Measurements from ENCODE around the gene EVI5L.

The EVI5L gene

DNA sequence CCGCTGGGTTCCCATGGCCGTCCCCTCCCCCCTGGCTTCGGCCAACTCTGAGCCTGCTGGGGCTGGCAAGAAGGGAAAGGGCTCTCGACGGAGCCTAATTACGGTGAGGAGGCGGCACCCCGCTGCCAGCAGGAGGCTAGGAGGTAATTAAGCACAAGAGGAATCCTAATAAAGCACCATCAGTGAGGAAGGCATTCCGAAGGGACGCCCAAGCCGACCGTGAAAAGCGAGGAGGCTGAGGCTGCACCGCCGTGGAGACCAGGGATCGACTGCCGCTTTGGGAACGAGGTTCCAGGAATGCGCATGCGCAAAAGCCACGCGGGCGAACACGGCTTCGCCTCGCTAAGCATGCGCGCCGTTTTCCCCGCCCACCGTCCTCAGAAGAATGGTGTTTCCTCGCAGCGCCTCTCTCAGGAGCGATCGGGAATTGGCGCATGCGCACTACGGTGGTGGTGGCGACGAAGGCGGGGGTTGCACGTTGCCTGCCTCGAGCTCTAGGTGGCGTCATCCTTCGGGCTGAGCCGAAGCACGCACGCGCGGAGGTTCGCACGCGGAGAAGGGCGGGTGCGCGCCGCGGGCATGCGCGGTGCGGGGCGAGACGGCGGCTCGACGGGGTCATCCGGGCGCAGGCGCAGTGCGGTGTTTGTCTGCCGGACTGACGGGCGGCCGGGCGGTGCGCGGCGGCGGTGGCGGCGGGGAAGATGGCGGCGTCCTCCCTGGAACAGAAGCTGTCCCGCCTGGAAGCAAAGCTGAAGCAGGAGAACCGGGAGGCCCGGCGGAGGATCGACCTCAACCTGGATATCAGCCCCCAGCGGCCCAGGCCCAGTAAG, 73.4 kb downstream of the EVI5L start, which contains the start of gene MAP2K7:
Gene MAP2K7, plus strand, starts transcription at position 634 of the 830 bp plus-strand sequence. Its CDS starts 68 bp downstream, at position 702.
- DNase-seq = peak; percentile 100

DNA sequence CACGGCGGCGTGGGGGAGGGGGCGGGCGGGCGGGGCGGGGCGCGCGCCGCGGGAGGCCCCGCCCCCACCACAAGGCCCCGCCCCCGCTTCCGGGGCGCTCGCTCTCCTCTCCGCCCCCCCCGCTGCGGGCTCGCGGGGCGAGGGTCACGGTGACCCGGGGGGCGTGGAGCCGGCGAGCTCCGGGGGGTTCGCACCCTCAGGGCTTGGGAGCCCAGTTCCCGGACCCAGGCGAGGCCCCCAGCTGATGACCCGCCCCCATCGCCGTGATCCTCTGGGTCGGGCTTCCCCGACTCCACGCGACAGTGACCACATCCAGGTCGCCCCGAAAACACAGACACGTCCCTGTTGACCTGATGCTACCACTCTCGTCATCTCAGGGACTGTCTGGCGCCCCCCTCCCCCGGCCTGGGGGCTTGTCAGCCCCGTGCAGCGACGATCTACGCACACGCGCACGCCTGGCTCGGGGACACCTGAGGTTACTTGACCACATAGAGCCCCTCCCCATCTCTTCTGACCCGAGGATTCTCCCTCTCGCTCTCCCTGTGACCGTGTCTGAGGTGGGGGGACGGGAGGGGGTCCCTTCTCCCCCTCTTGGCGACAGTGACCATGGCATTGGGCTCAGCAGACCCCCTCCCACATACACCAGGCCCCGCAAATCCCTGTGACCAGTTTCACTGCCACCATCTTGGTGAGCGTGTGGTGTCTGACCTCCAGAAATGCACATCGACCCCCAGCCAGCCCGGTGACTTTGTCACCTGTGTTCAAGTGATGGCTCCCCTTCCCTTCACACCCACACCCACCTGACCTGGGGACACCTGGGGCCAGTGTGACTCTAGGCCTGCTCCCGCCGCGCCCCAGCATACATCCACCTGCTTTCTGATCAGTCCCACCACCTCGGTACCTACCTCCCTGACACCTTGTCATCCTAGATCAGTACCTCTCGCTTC, 74.3 kb downstream of the EVI5L start:
- DNase-seq = peak; percentile 68

DNA sequence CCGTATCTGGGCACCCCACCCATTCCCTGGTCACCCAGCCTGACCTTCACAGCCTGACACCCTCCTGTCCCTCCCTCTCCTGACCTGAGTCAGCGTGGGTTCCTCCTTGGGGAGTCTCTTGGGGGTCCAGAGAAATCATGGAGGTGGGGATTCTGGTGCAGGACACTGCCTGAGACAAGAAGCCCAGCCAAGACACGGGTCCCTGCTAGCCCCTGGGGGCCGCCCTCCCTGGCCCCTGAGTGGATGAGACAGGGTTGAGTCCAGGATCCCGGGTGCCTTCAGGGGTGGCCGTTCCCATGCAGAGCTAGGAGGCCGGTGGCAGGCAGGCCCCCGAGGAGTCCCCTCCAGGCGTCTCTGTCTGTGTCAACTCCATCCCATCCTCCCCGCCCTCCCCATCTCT, 75.2 kb downstream of the EVI5L start:
- DNase-seq = no peak

DNA sequence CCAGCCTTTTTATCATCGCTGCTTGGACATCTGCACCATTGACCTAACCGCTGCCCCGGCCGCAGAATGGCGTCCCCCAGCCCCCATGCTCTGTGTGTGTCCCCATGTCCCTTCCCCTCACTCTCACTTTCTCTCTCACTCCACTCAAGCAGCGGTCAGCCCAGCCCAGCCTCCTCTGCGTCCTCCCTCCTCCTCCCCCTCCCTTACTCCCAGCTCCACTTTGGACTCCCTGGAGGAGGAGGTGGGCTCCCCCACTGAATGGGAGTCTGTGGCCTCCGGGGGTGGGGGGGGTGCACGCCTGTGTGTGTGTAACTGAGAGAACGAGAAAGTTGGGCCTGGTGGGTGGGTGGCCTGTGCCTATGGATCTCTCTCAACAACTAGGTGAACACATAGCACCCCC, 75.8 kb downstream of the EVI5L start:
- DNase-seq = no peak

DNA sequence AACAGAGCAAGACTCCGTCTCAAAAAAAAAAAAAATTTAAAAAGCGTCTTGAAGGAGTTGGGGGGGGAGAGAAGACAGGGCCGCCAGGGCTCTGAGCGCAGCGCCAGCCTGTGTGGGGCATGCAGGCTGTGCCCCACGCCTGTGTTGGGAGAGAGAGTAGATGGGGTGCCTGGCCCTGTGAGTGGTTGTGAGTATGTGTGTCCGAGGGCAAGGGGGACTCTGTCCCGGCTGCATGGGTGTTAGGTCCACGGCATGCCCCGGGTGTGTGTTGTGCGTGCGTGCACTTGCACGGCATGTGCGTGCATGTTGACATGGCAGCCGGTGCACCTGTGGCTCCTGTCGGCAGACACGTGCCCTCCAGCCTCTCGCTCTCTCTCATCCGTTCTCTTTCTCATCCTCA, 77.1 kb downstream of the EVI5L start:
- DNase-seq = no peak

DNA sequence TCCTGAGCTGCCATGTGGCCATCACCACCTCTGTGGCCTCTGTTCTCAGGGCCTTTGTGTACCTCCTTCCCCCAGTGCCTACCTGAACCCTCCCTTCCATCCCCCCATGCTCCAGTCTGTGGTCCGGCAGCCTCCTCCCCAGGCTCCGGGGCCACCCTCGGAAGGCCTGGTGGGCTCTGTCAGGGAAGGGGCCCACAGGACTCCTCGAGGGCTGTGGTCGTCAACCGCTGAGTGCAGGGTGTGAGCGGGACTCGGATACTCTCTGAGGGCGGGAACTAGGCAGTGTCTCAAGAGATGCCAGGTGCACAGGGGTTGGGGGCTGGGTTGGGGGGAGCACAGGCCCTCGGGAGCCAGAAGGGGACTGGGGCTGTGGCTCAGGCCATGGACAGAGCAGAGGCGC, 77.5 kb downstream of the EVI5L start:
- no peak for DNase-seq

DNA sequence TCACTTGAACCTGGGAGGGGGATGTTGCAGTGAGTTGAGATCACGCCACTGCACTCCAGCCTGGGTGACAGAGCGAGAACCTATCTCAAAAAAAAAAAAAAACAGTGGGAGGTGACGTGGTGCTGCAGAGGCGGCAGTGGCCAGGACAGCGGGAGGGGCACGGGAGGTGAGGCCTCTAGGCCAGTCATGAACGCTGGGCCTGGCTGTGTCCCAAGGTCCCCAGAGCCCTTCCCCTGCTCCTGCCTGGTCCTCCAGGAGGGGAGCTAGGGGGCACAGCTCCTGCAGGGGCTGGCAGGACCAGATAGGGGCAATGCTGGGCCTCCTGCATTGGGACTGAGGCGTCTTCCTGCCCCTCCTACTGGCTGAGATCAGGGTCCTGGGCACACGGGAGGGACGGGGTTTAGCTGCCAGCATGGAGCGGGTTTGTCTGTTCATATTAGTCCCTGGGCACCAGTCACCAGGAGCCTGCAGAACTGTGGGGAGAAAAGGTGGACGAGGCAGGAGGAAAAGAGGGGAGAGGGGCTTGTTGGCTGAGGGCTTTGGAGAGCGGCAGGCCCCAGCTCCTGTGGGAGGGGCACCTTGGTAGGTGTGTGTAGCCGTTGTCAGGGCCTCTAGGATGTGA, 78.2 kb downstream of the EVI5L start:
- no peak for DNase-seq

DNA sequence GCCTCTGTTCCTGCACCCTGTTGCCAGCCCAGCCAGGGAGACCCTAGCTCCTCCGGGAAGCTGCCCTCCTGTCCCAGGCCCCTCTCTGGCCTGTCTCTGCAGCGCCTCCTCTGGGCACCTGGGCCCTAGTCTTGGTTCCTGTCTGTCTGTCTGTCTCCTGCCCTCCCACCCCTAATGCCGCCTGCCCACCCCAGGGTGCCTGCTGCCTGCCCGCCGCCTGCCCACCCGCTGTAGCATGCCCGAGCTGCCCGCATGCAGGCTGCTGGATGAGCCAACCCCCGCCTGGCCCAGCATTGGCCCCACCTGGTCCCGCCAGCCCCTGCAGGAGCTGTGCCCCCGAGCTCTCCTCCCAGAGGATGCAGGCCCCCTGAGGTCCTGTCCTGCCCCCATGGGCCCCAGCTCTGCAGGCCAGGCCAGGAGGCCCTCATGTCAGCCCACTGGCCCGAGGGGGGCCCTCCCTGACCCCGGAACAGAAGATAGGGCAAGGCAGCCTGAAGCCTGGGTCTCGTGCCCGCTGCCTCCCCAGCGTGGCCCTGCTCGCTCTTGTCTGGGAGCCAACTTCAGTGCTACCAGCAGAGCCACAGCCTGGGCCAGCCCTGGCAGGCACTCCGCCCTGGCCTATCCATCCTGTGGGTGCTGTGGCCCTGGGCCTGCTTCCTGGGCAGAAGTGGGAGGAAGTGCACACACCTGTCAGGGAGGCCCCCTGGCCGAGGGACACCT, 78.9 kb downstream of the EVI5L start:
- DNase-seq = no peak

DNA sequence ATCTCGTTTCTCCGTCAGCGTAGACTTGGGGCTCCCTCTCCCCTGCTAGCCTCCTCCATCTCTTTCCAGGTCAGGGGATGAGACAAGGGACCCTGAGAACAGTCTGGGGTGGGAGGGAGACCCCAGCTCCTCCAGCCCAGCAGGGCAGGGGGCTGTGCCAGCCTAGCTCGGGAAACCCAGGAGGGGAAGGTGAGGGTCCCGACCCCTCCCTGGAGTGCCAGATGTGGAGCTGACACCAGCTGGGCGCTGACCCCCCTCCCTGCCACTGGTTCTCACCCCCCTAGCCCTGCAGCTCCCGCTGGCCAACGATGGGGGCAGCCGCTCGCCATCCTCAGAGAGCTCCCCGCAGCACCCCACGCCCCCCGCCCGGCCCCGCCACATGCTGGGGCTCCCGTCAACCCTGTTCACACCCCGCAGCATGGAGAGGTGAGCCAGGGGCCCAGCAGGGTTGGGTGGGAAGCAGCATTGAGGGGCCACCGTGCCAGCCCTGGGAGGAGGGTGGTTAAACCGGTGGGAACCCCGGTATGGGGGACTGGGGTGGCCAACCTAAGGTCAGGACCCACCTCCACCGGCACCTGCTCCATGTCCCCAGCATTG, 79.6 kb downstream of the EVI5L start:
- DNase-seq = no peak

DNA sequence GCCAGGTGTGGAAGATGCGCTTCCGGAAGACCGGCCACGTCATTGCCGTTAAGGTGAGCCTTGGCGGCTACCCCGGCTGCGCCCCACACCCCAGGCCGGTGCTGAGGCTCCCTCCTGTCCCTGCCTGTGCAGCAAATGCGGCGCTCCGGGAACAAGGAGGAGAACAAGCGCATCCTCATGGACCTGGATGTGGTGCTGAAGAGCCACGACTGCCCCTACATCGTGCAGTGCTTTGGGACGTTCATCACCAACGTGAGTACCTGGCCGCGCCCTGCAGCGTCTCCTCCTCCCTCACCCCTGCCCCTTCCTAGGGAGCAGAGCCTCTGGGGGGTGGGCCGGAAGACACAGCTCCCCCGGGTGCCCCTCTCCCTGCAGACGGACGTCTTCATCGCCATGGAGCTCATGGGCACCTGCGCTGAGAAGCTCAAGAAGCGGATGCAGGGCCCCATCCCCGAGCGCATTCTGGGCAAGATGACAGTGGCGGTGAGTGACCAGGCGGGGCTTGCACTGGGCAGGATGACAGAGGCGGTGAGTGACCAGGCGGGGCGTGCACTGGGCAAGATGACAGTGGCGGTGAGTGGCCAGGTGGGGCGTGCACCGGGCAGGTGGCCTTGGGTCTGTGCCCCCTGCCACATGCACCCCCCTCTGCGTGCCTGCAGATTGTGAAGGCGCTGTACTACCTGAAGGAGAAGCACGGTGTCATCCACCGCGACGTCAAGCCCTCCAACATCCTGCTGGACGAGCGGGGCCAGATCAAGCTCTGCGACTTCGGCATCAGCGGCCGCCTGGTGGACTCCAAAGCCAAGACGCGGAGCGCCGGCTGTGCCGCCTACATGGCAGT, 80.5 kb downstream of the EVI5L start:
- DNase-seq = no peak

DNA sequence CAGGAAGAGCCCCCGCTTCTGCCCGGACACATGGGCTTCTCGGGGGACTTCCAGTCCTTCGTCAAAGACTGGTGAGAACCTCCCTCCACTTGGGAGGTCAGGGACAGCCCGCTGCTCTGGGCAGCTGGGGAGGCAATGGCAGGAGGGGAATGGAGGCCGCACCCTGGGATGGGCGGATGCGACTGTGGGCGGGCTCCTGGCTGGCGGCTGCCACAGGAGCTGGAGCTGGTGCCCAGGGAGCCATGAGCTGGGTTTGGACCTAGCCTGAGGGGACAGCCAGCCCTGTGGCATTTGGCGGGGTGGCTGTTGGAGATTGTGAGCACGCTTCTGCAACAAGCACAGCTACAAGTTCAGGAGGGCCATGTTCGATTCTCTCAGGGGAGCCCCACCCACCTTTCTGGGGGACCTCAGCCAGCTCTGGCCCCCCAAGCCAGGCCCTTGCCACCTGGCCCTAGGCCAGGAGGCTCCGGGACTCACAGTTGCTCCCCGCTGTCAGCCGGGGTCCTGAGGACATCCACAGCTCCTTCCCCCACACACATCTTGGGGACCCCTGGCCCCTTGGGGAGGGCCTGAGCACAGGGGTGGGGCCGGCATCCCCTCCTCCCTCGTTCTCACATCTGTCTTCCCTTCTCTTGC, 81.6 kb downstream of the EVI5L start:
- no peak for DNase-seq

DNA sequence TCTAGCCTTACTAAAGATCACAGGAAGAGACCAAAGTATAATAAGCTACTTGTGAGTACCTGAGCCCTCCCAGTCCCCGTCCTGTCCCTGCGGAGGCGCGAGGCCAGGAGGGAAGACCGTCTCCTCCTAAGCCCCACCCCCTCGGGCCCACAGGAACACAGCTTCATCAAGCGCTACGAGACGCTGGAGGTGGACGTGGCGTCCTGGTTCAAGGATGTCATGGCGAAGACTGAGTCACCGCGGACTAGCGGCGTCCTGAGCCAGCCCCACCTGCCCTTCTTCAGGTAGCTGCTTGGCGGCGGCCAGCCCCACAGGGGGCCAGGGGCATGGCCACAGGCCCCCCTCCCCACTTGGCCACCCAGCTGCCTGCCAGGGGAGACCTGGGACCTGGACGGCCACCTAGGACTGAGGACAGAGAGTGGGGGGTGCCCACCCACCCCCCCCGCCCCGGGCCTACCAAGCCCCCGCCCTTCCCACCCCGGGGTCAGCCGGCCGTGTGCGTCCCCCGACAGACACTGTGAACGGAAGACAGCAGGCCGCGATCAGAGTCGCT, 82.2 kb downstream of the EVI5L start:
- DNase-seq = no peak

DNA sequence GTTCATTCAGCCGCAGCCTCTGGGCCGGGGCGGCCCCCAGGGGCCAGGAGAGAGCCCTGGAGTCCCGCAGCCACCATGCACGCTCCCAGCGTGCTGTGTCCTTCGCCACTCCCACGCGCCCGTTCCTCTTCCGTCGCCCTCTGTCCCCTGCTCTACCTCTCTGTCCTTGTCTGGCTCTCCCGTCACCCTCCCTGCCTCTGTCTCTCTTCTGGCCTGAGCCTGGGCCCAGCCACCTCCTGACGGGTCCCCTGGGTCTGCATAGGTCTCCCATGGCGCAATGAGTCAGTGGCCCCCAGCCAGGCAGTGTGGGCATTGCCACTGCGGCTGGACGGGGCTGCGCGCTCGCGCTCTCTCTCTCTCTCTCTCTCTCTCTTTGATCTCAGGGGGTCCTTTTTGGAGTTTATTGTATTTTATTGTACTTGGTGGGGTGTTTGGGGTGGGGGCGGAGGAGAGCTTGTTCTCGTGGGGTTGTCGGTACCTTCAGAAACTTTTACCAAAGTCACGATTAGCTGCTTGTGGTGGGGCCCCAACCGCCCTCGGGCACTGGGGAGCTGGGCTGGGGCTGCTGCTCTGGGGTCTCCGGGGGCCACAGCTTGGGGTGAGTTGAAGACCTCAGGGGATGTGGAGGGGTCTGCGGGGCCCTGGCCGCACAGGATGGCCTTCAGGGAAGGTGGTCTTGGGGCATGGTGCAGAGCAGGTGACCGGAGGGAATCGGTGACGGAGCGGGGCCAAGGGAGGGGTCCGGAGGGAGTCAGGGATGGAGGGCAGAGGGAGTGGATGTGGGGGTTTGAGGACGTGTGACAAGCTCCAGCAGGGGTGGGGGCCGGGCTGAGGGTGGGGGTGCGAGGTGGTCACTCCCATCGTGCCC, 82.9 kb downstream of the EVI5L start:
- no peak for DNase-seq

DNA sequence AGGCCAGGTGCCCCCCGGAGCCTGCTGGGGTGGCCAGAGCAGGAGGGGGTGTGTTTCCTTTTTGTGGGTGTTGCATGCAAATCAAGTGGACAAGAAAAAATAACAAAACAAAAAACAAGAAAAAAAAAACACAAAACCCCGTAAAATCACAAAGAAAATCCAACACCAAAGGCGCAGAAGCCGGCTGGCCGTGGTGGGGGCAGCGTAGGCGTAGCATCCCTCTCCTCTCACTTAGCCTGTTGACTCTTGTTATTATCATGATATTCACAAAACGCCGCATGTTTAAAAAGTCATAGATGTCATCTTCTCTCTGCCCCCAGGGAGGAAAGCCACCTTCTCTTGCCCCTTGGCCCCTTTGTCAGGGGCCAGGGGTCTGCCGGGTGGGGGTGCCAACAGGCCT, 83.6 kb downstream of the EVI5L start:
- no peak for DNase-seq

DNA sequence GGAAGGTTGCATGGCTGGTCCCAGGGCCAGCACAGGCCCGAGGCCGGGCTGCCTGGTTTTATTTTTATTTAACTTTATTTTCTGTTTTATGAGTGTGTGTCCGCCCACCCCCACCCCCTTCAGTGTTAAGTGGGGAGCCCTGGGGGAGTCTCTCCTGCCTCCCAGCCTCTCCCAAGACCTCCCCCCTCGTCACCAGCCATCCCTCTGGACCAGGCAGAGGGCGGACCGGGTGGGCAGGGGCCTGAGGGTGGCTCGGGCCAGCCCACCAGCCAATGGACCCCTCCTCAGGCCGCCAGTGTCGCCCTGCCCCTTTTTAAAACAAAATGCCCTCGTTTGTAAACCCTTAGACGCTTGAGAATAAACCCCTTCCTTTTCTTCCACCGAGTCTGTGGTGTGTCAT, 84.1 kb downstream of the EVI5L start:
- DNase-seq = no peak
